SK-N-SH treated with all-trans-retinoic acid at 6 μM for 48 hours (cell line): ENCODE results near the gene SLC35F3.

ENCODE experiments used
- ATAC-seq: fragments of 200-7000 bp; cut with Tn5 transposase; 3 replicates; pipeline ENCODE4 v1.9.1; 2020; ENCODE audit warnings: mild to moderate bottlenecking, moderate library complexity
- ARNTL ChIP-seq: fragments of 450-650 bp; formaldehyde crosslinking; IDR thresholded peaks from 2 replicates; pipeline ENCODE4 v1.5.0; 2020; ENCODE audit warnings: low read depth, mild to moderate bottlenecking, moderate library complexity, borderline replicate concordance
- BACH2 ChIP-seq: fragments of 250-450 bp; sonication (Bioruptor Pico); IDR thresholded peaks from 2 replicates; pipeline ENCODE4 v1.9.0; 2021; ENCODE audit warnings: mild to moderate bottlenecking, borderline replicate concordance
- CREB5 ChIP-seq: fragments of 250-450 bp; sonication (Bioruptor Pico); IDR thresholded peaks from 2 replicates; pipeline ENCODE4 v1.5.1; 2020; ENCODE audit warnings: low read depth, mild to moderate bottlenecking, moderate library complexity
- CSDC2 ChIP-seq: fragments of 250-450 bp; sonication (Bioruptor Pico); IDR thresholded peaks from 2 replicates; pipeline ENCODE4 v1.5.0; 2020; ENCODE audit warnings: mild to moderate bottlenecking, moderate library complexity
- ESRRG ChIP-seq: fragments of 250-450 bp; sonication (Bioruptor Pico); IDR thresholded peaks from 2 replicates; pipeline ENCODE4 v1.6.1; 2021; ENCODE audit warnings: mild to moderate bottlenecking
- GLIS3 ChIP-seq: fragments of 250-450 bp; sonication (Bioruptor Pico); IDR thresholded peaks from 2 replicates; pipeline ENCODE4 v1.5.0; 2020; ENCODE audit warnings: mild to moderate bottlenecking, moderate library complexity
- ISL1 ChIP-seq: fragments of 250-450 bp; sonication (Bioruptor Pico); IDR thresholded peaks from 2 replicates; pipeline ENCODE4 v2.1.2; 2022; ENCODE audit warnings: mild to moderate bottlenecking, moderate library complexity
- OSR1 ChIP-seq: fragments of 250-450 bp; sonication (Bioruptor Pico); IDR thresholded peaks from 2 replicates; pipeline ENCODE4 v1.8.0; 2022; ENCODE audit warnings: moderate library complexity, mild to moderate bottlenecking, inconsistent platforms
- POU6F1 ChIP-seq: fragments of 250-450 bp; sonication (Bioruptor Pico); IDR thresholded peaks from 2 replicates; pipeline ENCODE4 v1.8.0; 2021; ENCODE audit warnings: low read depth, mild to moderate bottlenecking, moderate library complexity, borderline replicate concordance
- PPARA ChIP-seq: fragments of 250-450 bp; sonication (Bioruptor Pico); IDR thresholded peaks from 2 replicates; pipeline ENCODE4 v1.5.0; 2020; ENCODE audit warnings: mild to moderate bottlenecking, borderline replicate concordance
- SNAI2 ChIP-seq: fragments of 250-450 bp; sonication (Bioruptor Pico); IDR thresholded peaks from 2 replicates; pipeline ENCODE4 v1.5.0; 2020; ENCODE audit warnings: mild to moderate bottlenecking, moderate library complexity
- TCF4 ChIP-seq: fragments of 250-450 bp; sonication (Bioruptor Pico); IDR thresholded peaks from 2 replicates; pipeline ENCODE4 v1.8.0; 2021; ENCODE audit warnings: mild to moderate bottlenecking, moderate library complexity, borderline replicate concordance
- TOX ChIP-seq: fragments of 250-450 bp; sonication (Bioruptor Pico); IDR thresholded peaks from 2 replicates; pipeline ENCODE4 v1.8.0; 2021; ENCODE audit warnings: mild to moderate bottlenecking, moderate library complexity, borderline replicate concordance
- ZC3H10 ChIP-seq: fragments of 250-450 bp; sonication (Bioruptor Pico); IDR thresholded peaks from 2 replicates; pipeline ENCODE4 v1.5.1; 2021; ENCODE audit warnings: mild to moderate bottlenecking, moderate library complexity
- ZFP3 ChIP-seq: fragments of 250-450 bp; sonication (Bioruptor Pico); IDR thresholded peaks from 2 replicates; pipeline ENCODE4 v1.5.0; 2020; ENCODE audit warnings: mild to moderate bottlenecking, moderate library complexity
- ZNF565 ChIP-seq: fragments of 450-650 bp; formaldehyde crosslinking; conservative IDR thresholded peaks from 2 replicates; pipeline ENCODE4 v1.5.0; 2020; ENCODE audit warnings: low read depth, mild to moderate bottlenecking, moderate library complexity
- ZNF70 ChIP-seq: fragments of 450-650 bp; formaldehyde crosslinking; IDR thresholded peaks from 2 replicates; pipeline ENCODE4 v1.5.0; 2020; ENCODE audit warnings: mild to moderate bottlenecking, moderate library complexity
- ZNF8 ChIP-seq: fragments of 450-650 bp; formaldehyde crosslinking; IDR thresholded peaks from 2 replicates; pipeline ENCODE4 v1.5.0; 2020; ENCODE audit warnings: mild to moderate bottlenecking, moderate library complexity
- TF ChIP-seq, protein P1 (sequence below): fragments of 250-450 bp; sonication (Bioruptor Pico); IDR thresholded peaks from 2 replicates; pipeline ENCODE4 v1.5.1; 2021; ENCODE audit warnings: mild to moderate bottlenecking, moderate library complexity

The SLC35F3 gene

GRCh38 chr1:234213658-234214128 lies 309.2 kb downstream of the SLC35F3 start:
- TF ChIP-seq CREB5 (no peak), CSDC2 (CRISPR knock-in tag) (no peak), BACH2 (no peak), ZNF565 (CRISPR knock-in tag) (no peak), ZFP3 (no peak), OSR1 (no peak), ZNF8 (CRISPR knock-in tag) (no peak), TOX (CRISPR knock-in tag) (no peak), GLIS3 (no peak)
- no peak for ATAC-seq

DNA sequence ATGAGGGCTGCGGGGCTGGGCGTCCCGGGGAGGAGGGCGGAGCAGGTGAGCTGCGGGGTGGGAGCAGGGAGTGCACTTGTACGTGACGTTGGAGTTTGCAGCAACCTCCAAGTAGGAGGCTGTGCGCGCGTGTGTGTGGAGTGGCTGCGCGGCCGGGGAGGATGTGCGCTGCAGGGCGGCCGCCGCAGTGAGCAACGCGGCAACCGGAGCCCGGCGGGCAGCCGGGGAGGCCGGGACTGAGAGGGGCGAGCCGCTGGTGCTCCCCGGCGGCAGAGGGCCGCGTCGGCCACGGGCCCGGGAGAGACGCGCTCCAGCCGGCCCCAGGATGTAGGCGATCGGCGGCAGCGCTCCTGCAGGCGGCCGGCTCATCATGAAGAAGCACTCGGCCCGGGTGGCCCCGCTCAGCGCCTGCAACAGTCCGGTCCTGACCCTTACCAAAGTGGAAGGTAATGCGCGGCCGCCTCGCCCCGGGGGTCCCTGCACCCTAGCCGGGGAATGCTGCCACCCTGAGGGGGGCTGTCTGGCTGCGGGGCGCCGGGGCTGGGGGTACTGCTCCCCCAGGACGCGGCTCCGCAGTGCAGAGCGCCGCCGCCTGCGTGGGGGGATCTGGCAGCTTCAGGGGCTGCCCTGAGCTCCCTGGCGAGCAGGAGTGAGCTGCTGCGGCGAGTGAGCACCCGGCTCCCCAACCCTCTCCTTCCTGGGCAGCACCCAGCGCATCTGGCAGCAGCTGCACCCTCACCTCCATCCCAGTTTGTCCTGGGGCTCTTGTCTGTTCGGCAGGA lies 309.8 kb downstream of the SLC35F3 start:
- ATAC-seq, result peak; percentile 76
- TF ChIP-seq ESRRG (no peak), BACH2 (no peak), TCF4 (no peak), ZFP3 (no peak), ISL1 (CRISPR knock-in tag) (no peak), SNAI2 (no peak), OSR1 (no peak), POU6F1 (CRISPR knock-in tag) (no peak)

DNA sequence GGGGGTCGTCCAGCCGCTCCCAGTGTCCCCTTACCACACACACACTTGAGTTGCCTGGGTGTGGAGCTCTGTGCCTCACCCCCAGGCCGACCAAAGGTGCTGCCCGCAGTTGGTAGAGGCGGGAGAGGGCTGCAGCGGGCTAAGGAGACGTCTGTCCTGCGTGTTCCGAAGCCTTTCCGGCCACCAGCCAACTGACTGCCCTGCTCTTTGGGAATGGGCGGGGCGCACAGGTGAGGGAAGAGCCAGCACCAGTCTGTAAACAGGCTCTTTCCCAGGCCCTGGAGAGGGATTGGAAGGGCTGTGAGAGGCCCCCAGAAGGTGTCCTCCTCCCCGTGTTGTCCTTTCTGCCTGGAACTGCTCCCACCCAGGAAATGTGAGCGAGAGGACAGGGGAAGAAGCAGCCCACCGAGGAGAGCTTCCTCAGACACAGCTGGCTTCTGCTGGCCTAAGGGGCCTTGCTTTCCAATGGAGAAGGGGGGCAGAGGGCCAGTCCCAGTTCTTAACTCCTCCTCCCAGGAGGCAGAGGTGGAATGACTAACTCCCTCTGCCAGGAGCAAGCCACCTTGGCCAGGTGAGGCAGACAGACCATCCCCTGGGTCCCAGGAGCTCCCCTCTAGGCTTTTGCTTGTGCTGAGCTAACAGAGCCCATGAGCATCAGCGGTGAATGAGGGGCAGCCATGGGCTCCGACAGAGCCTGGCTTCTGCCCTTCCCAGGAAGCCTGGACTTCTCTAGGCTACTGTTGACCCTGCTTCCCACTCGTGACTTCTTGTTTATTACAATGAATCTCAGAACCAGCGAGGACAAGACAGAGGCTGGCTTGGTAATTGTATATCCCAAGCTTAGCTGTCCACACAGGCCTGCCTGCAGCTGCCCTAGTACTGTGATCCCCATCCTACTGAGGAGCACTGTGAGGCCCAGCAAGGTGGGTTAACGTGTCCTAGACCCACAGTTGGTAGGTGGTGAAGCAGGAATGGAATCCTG lies 310.7 kb downstream of the SLC35F3 start:
- no peak for TF ChIP-seq GLIS3
- no peak for TF ChIP-seq ZNF70 (CRISPR knock-in tag)
- no peak for TF ChIP-seq ZC3H10 (CRISPR knock-in tag)
- TF ChIP-seq, protein P1, sequence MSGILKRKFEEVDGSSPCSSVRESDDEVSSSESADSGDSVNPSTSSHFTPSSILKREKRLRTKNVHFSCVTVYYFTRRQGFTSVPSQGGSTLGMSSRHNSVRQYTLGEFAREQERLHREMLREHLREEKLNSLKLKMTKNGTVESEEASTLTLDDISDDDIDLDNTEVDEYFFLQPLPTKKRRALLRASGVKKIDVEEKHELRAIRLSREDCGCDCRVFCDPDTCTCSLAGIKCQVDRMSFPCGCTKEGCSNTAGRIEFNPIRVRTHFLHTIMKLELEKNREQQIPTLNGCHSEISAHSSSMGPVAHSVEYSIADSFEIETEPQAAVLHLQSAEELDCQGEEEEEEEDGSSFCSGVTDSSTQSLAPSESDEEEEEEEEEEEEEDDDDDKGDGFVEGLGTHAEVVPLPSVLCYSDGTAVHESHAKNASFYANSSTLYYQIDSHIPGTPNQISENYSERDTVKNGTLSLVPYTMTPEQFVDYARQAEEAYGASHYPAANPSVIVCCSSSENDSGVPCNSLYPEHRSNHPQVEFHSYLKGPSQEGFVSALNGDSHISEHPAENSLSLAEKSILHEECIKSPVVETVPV, result no peak
- TF ChIP-seq BACH2, result no peak
- TF ChIP-seq PPARA (CRISPR knock-in tag), result no peak
- TF ChIP-seq, all 23 proteins: peak for 0
- no peak; the same call in 2 of the 3 replicates for ATAC-seq

GRCh38 chr1:234216116-234216703 lies 311.7 kb downstream of the SLC35F3 start:
- TF ChIP-seq, protein P1, result no peak
- TF ChIP-seq OSR1, result no peak
- no peak for TF ChIP-seq ZFP3
- ATAC-seq, result no peak

DNA sequence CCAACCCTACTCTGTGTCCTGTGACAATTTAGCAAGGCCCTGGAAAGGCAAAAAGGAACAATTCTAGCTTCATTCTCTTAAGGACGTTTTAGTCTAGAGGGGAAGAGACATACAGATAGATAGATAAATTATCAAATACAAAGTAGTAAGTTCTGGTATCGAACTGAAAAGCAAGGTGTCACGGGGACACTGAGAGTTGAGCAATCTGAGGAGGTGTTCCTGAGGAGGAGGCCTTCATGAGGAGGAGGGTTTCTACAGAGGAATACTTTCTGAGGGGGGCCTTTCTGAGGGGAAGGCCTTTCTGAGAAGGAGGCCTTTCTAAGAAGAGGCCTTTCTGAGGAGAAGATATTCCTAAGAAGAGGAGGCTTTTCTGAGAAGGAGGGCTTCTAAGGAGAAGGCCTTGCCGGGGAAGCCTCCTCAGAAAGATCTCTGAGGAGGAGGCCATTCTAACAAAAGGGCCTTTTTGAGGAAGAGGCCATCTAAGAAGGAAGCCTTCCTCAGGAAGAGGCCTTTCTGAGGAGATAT lies 312.9 kb downstream of the SLC35F3 start:
- TF ChIP-seq OSR1, result no peak
- no peak for TF ChIP-seq SNAI2
- no peak for TF ChIP-seq ARNTL (CRISPR knock-in tag)
- TF ChIP-seq TOX (CRISPR knock-in tag), result no peak
- TF ChIP-seq PPARA (CRISPR knock-in tag), result no peak
- no peak for TF ChIP-seq ZNF8 (CRISPR knock-in tag)
- ATAC-seq, result no peak
